HG02943 (cell line): ENCODE measurements around the gene ZFP36L2.

ENCODE experiments used
- ATAC-seq: cut with Tn5 transposase; IDR thresholded peaks from one replicate; pipeline ENCODE4 v1.9.1; 2021; ENCODE audit warnings: mild to moderate bottlenecking, low read depth, moderate library complexity; ENCODE audit not compliant: unreplicated experiment

Gene ZFP36L2

GRCh38 chr2:43224571-43225092 is 1.8 kb downstream of the ZFP36L2 start:
- no peak for ATAC-seq

GRCh38 chr2:43224131-43224570 is 2.3 kb downstream of the ZFP36L2 start:
- ATAC-seq = no peak

- ATAC-seq = no peak
Measured at GRCh38 chr2:43223521-43224001, 2.8 kb downstream of the ZFP36L2 start.

GRCh38 chr2:43222475-43223309 is 3.7 kb downstream of the ZFP36L2 start:
- ATAC-seq = no peak

- no peak for ATAC-seq
Measured at GRCh38 chr2:43221763-43222474, 4.5 kb downstream of the ZFP36L2 start.

GRCh38 chr2:43221124-43221762 is 5.2 kb downstream of the ZFP36L2 start:
- ATAC-seq = no peak

GRCh38 chr2:43220760-43221123 is 5.7 kb downstream of the ZFP36L2 start:
- ATAC-seq = no peak

GRCh38 chr2:43220229-43220751 is 6.1 kb downstream of the ZFP36L2 start:
- no peak for ATAC-seq

- peak; percentile 42 for ATAC-seq
Measured at GRCh38 chr2:43219383-43220228, 6.8 kb downstream of the ZFP36L2 start.

GRCh38 chr2:43218702-43219382 is 7.6 kb downstream of the ZFP36L2 start:
- no peak for ATAC-seq

GRCh38 chr2:43218155-43218701 is 8.2 kb downstream of the ZFP36L2 start:
- no peak for ATAC-seq

- ATAC-seq = no peak
Measured at GRCh38 chr2:43217228-43218154, 8.9 kb downstream of the ZFP36L2 start.

GRCh38 chr2:43216629-43217028 is 9.8 kb downstream of the ZFP36L2 start:
- ATAC-seq = no peak

GRCh38 chr2:43215673-43216255 is 10.6 kb downstream of the ZFP36L2 start:
- no peak for ATAC-seq

GRCh38 chr2:43214253-43214652 is 12.2 kb downstream of the ZFP36L2 start:
- ATAC-seq = no peak

- no peak for ATAC-seq
Measured at GRCh38 chr2:43212931-43213330, 13.5 kb downstream of the ZFP36L2 start.

- ATAC-seq = no peak
Measured at GRCh38 chr2:43212216-43212835, 14.1 kb downstream of the ZFP36L2 start.
